ENCODE measurements around the gene FAM114A1.

Gene FAM114A1

DNA sequence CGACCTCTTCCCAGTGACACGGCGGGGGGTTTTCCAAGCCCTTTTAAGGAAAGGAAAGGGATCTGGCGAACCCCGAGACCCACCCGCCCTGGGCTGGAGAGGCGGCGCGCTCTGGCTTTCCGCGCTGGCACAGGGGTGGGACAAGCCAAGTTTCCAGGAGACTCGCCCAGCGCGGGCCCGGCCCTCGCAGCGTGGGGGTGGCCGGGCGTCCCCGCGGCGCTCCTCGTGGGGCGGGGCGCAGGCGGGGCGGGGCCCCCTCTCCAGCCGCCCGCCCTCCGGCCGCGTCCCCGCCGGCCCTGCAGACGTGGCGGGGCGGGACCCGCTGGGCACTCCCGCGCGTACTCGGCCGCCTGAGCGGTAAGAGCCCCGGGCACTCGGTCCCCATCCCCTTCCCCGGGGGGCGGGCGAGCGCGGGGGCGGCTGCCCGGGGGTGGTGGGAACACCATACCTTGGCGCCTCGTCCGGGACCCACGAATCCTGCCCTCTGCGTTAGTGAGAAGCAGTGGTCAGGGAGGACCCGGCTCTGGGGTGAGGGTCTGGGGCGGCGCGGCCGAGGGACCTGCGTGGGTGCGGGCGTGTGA is at the start of gene FAM114A1:
Gene FAM114A1 (plus strand): TSS at position 329 of the 581 bp plus-strand sequence. CDS start 10,273 bp downstream, outside the sequence.
- no peak for DNase-seq (ENCODE audit: low spot score)

DNA sequence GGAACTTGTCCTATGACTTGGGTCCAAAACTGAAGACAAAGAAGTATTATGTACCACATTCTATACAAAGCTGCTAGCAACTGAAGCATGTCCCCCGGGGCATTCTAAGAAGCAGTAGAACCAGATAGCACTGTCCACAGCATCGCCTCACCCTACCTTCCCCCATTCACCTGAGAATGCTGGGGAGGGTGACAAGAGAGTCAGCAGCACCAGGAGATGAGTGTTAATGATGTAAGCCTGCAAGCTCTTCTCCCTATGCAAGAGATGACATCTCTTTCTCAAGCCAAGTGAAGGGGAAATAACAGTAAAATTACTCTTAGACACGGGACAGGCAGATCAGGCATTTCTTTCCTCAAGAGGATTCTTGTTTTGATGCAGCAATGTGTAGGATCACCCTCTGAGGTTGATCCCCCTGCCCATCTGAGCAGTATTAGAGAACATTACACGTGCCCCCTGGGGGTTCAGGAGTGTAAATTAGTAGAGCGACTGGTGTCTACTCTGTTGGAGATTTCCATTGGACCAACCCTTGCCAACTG is 49.1 kb upstream of the FAM114A1 start:
- no peak for DNase-seq (ENCODE audit: low spot score)

DNA sequence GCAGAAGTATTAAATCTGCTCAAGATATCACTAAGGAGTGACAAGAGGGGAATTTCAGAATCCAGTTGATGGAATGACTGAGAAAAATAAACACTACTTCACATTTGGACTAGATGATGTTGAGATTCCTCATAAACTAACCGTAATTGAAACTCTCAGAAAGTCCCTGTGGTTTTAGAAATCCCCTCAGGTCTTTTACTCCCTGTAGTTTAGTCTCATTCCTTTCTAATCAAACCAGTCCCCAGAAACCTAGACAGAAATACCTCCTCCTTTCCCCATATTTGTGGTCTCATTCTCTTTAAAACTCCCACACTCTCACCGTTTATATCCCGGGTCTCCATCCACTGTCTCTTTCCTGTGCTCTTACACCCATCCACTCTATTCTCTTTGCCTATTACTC is 48.0 kb upstream of the FAM114A1 start:
- DNase-seq (ENCODE audit: low spot score), result no peak

DNA sequence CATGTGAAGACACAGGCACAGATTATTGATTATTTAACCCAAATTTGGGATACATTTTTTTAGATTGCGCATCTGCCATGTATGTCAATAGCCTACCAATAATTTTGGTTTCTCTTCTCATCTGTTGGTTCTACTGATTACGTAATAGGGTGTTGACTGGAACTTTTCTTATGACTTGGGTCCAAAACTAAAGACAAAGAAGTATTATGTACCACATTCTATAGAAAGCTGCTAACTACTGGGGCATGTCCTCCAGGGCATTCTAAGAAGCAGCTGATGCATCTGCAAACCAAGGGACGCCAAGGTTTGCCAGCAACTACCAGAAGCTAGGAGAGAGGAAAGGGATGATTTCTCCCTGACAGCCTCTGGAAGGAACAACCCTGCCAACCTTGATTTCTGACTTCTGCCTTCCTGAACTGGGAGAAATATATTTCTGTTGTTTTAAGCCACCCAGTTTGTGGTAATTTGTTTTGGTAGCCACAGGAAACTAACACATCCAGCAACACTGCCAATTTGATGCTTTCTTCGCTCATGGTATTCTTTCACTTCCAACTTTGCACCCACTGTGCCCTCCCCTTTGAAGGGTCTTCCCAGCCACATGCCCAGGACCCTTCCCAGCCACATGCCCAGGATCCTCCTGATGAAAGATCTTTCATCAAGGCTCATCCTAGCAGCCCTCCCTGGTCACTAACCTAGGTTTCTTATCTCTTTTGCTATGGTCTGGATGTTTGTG is 47.1 kb upstream of the FAM114A1 start:
- DNase-seq (ENCODE audit: low spot score), result no peak

DNA sequence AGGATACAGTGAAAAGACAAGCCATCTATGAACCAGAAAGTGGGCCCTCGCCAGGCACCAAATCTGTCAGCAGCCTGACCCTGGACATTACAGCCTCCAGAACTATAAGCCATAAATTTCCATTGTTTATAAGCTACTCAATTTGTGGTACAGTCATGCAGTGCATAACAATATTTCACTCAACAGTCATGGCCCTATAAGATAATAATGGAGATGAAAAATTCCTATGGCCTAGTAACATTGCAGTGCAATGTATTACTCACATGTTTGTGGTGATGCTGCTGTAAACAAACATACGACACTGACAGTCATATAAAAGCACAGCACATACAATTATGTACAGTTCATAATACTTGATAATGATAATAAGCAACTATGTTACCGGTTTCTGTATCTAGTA is 45.9 kb upstream of the FAM114A1 start:
- DNase-seq (ENCODE audit: low spot score), result no peak

DNA sequence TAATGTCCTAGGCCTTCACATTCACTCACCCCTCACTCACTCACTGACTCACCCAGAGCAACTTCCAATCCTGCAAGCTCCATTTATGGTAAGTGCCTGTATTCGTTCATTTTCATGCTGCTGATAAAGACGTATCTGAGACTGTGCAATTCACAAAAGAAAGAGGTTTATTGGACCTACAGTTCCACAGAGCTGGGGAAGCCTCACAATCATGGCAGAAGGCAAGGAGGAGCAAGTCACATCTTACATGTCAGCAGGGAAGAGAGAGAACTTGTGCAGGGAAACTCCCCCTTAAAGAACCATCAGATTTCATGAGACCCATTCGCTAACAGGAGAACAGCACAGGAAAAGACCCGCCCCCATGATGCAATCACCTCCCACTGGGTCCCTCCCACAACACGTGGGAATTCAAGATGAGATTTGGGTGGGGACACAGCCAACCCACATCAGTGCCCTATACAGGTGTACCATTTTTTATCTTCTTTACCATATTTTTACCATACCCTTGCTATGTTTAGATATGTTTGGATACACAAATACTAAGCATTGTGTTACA is 44.8 kb upstream of the FAM114A1 start:
- DNase-seq (ENCODE audit: low spot score), result no peak

DNA sequence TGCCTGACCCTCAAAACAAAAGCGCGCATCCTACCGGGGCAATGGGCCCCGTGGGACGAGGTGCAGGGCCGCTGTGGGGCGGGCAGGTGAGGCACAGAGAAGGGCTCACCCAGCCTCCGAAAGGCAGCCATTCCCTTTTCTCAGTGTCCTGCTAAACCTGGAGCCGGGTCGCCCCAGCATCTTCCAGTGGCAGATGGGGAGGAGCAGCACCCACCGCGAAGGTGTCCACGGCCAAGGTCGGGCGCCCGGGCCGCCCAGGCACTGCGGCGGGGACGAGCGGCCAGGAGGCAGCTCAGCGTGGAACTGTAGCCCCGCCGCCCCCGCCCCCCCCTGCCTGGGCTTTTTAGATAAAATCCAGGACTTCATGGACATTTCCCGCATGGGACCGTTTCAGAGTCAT is 43.8 kb upstream of the FAM114A1 start:
- no peak for DNase-seq (ENCODE audit: low spot score)

DNA sequence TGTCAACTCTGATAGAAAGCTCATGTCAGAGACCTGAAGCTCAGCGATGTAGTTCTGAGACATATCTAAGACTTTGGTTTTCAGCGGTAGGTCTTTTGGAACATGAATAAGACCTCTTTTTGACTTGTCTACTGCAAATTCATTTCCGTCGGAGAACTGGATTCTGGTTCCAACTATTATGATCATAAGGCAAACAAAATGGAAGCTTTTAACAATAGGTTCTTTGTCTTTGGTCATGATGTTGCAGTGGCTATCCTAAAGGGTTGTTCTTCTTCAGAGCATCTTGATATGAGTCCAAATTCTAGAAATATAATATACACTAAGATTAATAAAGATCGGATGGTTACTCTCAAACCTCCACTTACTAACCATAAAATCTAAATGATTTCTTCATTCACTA is 38.4 kb upstream of the FAM114A1 start:
- DNase-seq (ENCODE audit: low spot score), result no peak

DNA sequence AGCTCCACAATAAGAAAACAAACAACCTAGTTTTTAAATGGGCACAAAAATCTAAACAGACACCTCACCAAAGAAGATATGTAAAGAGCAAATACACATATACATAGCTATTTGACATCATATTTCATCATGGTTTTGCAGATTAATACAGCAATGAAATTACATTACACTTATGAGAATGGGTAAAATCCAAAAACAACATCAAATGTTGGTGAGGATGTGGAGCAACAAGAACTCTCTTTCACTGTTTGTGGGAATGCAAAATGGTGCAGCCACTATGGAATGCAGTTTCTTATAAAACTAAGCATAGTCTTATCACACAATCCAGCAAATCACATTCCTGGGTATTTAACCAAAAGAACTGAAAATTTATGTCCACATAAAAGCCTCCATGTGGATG is 36.0 kb upstream of the FAM114A1 start:
- DNase-seq (ENCODE audit: low spot score), result no peak

DNA sequence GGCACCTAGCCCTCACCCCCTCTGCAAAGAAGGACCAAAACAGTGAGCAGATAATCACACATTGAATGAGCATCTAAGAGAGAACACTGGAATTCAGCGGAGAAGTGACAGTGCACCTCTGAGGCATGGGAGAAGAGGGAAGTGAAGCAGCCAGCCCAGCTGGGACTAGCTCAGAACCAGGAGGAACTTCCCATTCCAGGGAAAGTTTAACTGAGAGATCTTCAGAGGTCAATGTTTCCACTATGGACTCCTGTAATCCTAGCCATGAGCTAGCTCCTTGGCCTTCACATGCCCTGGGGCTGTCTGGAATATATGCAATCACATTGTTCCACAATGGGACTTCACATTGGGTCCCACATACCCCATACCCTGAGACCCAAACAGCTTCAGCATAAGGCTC is 35.4 kb upstream of the FAM114A1 start:
- DNase-seq (ENCODE audit: low spot score), result no peak

DNA sequence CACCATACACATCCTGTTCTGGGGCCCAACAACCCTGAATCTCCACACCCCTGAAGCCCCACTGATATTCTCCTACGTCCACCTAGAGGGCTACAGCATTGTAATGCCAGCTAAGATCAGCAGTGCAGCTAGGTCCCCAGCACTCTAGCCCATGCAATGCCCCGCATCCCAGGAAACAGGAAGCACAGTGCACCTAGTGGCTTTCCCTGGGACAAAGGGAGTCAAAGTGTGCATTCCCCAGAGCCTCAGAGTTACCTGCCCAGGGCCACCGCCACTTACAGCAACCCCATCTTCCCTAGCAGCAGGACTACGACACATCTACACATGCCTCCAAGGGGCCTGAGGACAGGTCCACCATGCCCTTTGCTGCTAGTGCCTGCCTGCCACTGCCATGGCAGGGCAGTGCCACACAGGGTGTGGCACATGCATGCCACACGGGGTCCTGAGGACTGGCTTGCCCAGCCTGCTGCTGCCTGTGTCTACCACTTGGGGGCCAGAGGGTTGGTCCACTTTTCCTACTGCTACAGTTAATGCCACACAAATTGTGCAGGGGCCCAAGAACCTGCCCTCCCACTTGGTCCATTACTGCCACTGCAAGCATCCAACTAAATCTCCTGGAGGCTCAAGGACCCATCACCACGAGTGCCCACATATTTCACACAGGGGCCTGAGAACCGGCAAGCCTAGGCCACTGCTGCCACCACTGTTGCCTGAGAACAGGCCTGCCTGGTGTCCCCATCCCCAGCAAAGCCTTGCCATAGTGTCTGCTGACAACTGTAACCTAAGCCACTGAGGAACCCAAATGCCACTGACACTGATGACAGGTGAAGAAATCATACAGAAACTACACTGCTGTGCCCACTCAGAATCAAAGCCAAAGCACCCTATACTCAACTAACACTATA is 34.7 kb upstream of the FAM114A1 start:
- no peak for DNase-seq (ENCODE audit: low spot score)

DNA sequence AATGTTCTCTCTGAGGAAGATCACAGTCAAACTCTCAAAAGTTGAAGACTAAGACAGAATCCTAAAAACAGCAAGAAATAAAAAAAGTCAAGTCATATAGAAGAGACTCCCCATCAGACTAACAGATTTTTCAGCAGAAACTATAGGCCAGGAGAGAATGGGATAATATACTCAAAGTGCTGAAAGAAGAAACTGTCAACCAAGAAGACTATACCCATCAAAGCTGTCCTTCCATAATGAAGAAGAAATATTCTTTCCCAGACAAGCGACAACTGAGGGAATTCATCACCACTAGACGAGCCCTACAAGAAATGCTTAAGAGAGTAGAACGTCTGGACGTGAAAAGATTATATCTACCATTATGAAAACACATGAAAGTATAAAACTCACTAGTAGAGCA is 33.0 kb upstream of the FAM114A1 start:
- no peak for DNase-seq (ENCODE audit: low spot score)

DNA sequence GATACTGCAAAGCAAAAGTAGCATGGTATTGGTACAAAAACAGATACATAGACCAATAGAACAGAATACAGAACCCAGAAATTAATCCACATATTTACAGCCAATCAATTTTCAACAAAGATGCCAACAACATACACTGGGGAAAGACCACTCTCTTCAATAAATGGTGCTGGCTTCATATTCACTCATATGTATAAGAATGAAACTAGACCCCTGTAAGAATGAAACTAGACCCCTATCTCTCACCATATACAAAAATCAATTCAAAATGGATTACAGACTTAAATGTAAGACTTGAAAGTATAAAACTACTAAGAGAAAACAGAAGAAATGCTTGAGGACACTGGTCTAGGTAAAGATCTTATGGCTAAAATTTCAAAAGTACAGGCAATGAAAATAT is 30.3 kb upstream of the FAM114A1 start:
- DNase-seq (ENCODE audit: low spot score), result no peak

DNA sequence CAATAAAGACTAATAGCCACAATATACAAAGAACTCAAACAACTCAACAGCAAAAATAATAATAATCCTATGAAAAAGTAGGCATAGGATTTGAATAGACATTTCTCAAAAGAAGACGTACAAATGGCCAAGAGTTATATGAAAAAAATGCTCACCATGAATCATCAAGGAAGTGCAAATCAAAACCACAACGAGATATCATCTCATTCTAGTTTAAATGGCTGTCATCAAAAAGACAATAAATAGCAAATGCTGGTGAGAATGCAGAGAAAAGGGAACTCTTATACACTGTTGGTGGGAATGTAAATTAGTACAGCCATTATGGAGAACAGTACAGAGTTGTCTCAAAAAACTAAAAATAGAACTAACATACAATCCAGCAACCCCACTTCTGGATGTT is 29.8 kb upstream of the FAM114A1 start:
- DNase-seq (ENCODE audit: low spot score), result peak; percentile 54

DNA sequence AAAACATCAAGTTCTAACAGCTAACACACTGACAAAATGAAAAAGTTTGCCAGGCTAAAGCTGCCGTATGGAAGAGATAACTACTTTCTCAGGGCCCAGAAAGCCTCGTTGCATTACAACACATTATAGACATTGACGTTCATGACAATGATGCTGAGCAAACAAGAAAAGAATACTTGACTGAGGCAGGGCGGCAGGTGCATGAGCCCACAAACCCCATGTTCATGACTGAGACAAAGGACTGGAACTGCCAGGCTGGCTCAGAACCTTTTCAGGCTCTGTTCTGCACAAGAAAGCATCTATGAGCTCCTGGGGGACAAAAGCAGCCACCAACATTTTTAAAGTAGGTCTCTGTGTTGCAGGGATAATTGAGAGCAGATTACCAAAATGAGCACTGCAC is 24.6 kb upstream of the FAM114A1 start:
- no peak for DNase-seq (ENCODE audit: low spot score)

DNA sequence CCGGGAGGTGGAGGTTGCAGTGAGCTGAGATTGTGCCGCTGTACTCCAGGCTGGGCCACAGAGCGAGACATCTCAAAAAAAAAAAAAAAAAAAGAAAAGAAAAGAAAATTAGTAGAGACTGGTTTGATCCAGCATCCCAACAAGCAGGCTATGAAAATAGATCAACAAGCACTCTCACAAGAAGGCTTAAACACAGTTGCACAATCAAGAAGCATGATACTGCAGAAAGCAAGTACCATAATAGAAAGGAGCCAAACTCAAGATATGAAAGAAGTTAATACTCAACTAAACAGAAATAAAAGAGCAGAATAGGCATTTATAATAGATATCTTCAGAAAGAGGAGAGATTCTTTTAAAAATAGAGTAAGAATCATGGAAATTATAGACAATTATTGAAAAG is 21.6 kb upstream of the FAM114A1 start:
- no peak for DNase-seq (ENCODE audit: low spot score)

DNA sequence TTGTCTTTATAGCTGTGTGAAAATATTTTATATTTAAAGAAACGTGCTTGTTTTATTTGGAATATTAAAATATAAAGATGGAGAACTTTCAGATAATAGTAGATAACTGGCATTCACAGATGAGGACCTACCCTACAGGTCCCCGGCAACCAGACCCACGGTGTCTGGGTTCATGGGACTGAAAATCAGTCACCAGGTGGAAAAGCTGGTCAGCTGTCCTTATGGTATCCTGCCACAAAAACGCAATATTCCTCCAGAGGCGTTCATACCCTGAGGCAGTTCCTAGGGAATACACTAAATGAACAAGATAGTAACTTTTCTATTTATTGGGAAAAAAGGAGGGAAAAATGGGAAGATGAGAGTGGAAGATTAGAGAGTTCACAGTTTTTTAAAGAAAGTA is 12.1 kb upstream of the FAM114A1 start:
- no peak for DNase-seq (ENCODE audit: low spot score)

DNA sequence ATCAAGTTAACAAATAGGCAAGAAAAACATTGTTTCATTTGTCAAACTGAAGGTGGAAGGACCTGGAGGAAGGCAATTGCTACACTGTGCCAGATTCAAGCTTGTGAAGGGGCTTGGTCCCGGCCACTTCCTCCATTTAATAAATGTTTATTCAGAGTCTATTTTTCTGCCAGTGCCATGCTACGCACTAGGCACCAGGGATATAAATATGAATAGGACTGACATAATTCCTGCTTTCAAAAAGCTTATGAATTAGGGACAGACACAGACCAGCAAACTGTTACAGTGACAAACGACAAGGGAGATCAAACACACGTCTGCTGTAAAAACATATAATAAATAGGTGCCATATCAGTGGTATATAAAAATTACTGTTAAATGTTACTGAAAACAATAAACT is 11.6 kb upstream of the FAM114A1 start:
- peak; percentile 25 for DNase-seq (ENCODE audit: low spot score)

DNA sequence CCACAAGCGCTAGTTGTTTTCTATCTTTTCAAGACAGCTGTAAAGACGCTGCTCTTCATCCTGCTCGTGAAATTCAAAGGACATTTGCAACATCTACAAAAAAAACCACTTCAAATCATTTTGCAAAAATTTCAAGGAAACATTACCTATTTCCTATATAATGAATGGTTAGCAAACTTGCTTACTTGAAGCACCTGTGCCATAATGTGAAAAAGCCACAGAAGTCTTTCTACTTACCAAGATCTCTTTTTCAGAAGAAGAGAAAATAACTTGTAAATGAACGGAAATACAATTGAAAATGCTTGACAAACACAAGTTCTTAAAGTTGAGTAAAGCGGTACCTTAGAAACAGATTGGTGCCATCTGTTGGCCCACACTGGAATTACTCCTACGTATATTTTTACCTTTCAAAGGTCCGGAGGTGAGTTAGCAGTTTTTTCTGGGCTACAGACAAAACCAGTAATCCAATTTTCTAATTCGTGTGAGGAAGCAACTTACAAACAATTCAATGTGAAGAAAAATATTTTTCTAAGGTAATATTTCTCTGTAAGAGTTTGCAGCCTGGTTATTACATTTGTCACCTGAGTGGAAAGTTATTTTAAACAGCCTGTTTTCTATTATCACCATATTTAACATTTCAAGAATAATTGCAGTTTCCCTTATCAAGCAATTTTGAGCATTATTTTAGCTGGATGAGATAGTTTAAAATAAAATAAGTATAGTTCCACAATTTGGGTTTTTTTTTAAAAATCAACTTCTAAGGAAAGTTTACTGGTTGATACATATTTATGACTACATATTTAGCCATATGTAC is 10.9 kb upstream of the FAM114A1 start, which contains the start of gene TLR6:
Gene TLR6 (minus strand): TSS at position 294 of the 814 bp plus-strand sequence. CDS start 27,344 bp downstream, outside the sequence.
- peak; percentile 89 for DNase-seq (ENCODE audit: low spot score)

DNA sequence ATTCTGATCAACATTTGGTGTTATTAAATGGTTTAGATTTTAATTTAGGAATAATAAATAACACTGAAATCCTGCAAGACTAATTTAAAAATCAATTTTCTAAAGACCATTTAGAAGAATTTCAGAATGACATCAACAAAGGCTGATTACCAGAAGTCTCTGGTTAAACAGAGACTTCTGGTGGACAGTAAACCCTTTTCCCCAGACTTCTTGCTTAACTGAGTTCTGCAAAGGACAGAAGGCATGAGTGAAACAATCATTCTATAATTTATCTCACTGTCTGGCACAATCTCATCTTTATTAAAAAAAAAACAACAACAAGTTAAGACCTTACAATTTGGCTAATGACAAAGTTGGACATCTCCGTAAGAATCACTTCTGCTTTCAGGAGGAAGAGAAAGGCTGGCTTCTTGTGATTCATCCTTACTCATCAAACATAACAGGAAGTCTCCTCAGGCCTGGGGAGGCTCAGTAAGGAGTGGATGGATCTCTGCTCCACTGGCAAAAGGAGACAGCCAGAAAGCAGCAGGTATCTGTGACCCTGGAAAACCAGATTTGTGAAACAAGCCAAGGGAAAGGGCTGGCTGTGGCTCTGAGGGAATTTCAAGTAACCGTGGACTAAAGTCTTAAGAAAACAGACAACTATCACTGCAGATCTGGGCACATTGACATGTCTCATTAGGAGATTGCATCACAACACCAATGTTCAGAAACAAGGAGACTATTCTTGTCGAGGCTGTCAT is 10.1 kb upstream of the FAM114A1 start:
- DNase-seq (ENCODE audit: low spot score), result peak; percentile 46

DNA sequence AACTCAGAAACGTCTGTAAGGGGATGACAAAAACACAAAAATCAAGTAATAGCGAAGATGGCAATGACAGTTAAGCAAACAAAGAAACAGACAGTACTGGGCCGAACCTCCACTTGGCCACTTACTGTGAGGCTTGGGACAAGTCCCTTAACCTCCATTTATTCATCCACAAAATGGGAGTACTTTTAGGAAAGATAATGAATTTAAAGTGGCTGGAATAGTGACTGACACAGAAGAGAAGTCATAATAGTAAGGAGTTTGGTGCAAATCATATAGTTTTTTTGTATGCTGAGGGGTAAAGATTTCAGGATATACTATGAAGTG is 9.5 kb upstream of the FAM114A1 start:
- DNase-seq (ENCODE audit: low spot score), result no peak
